LNCaP clone FGC (cell line): ENCODE data around the gene MADCAM1.

Source experiments
- DNase-seq: peaks from one replicate; pipeline ENCODE4 v3.0.0-alpha.2; 2011; ENCODE audit warnings: low read depth
- H3K4me3 ChIP-seq: 2 replicates; pipeline ENCODE4 v1.5.1; 2011; ENCODE audit warnings: mild to moderate bottlenecking, low read depth, low read length, control low read depth
- CTCF ChIP-seq: IDR thresholded peaks from 2 replicates; pipeline ENCODE4 v1.5.1; 2012; ENCODE audit warnings: mild to moderate bottlenecking; ENCODE audit not compliant: control insufficient read depth, insufficient read depth; ENCODE audit errors: extremely low read depth

MADCAM1 gene

GRCh38 chr19:492091-492531 is 4.2 kb upstream of the MADCAM1 start:
- no peak for DNase-seq
- no peak for TF ChIP-seq CTCF
- H3K4me3 ChIP-seq, result no peak overlapping the region

- no peak for DNase-seq
- no peak for TF ChIP-seq CTCF
- no peak overlapping the region for H3K4me3 ChIP-seq
Measured at GRCh38 chr19:493391-494170, 2.7 kb upstream of the MADCAM1 start.

- TF ChIP-seq CTCF, result no peak
- H3K4me3 ChIP-seq, result no peak overlapping the region
- no peak for DNase-seq
Measured at GRCh38 chr19:494171-495080, 1.9 kb upstream of the MADCAM1 start.

GRCh38 chr19:495081-495401 is 1.2 kb upstream of the MADCAM1 start:
- no peak for TF ChIP-seq CTCF
- no peak overlapping the region for H3K4me3 ChIP-seq
- no peak for DNase-seq

- peak; percentile 25 for TF ChIP-seq CTCF
- no peak for DNase-seq
- no peak overlapping the region for H3K4me3 ChIP-seq
Measured at GRCh38 chr19:495402-496111, 729 bp upstream of the MADCAM1 start.

- no peak for TF ChIP-seq CTCF
- DNase-seq, result no peak
- no peak overlapping the region for H3K4me3 ChIP-seq
Measured at GRCh38 chr19:496986-497385, 700 bp downstream of the MADCAM1 start.
